GM12872 (cell line): ENCODE measurements around the gene KRTAP5-7.

Source experiments
- TF ChIP-seq, protein P1 (sequence below): IDR thresholded peaks from 3 replicates; pipeline ENCODE4 v1.5.1; 2011; ENCODE audit warnings: low read depth, mild to moderate bottlenecking, low read length, moderate library complexity; ENCODE audit not compliant: insufficient read depth

Gene KRTAP5-7

GRCh38 chr11:71505781-71506180 lies 21.3 kb upstream of the KRTAP5-7 start:
- TF ChIP-seq, protein P1, sequence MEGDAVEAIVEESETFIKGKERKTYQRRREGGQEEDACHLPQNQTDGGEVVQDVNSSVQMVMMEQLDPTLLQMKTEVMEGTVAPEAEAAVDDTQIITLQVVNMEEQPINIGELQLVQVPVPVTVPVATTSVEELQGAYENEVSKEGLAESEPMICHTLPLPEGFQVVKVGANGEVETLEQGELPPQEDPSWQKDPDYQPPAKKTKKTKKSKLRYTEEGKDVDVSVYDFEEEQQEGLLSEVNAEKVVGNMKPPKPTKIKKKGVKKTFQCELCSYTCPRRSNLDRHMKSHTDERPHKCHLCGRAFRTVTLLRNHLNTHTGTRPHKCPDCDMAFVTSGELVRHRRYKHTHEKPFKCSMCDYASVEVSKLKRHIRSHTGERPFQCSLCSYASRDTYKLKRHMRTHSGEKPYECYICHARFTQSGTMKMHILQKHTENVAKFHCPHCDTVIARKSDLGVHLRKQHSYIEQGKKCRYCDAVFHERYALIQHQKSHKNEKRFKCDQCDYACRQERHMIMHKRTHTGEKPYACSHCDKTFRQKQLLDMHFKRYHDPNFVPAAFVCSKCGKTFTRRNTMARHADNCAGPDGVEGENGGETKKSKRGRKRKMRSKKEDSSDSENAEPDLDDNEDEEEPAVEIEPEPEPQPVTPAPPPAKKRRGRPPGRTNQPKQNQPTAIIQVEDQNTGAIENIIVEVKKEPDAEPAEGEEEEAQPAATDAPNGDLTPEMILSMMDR, result no peak

DNA sequence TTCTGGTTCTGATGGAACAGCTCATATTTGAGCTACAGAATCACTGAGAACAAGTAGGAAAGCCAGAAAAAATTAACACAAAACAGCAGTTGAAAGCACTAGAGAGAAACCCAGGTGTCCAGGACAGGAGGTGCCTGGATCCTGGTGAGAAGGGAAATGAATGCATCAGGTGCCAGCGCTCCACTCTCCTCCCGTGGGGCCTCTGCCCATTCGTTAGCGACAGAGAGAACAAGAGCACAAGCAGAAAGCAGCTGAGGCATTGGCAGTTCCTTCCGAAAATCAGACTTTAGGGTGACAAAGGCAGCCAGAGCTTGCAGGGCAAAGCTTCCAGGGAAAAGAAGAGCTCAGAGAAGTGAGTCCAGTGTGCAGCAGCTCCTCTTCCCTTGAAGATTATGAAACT lies 20.0 kb upstream of the KRTAP5-7 start:
- TF ChIP-seq, protein P1, result no peak

GRCh38 chr11:71518506-71519471 lies 8.3 kb upstream of the KRTAP5-7 start:
- TF ChIP-seq, protein P1, result no peak

DNA sequence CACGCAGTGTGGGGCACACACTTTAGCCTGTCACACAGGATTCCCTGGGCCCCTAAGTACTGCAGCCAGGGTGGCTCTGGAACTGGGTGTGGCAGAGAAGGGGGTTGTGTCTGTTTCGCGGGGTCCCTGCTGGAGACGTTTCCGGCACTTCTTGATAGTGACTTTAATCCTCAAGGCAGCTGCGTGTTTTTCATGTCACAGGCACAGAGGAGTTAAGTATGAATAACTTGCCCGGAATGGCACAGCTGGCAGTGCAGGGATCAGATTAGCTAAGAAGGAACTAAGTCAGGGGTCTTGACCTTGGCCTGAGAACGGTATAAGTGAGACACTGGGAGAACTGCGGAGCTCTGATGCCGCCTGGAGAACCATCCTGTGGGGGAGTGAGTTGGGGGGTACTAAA lies 7.5 kb upstream of the KRTAP5-7 start:
- TF ChIP-seq, protein P1, result no peak

GRCh38 chr11:71525188-71525937 lies 1.7 kb upstream of the KRTAP5-7 start:
- TF ChIP-seq, protein P1, result no peak

GRCh38 chr11:71525938-71526495 lies 1.1 kb upstream of the KRTAP5-7 start:
- TF ChIP-seq, protein P1, result no peak
